Activated CD4-positive, alpha-beta memory T cell treated with anti-CD3 and anti-CD28 coated beads, Interleukin-2, amount 10 ng/mL, durations not matched to agents 7 days and 5 days (primary cell): Measurements from ENCODE around the gene SLC8A1. TPM values are rescaled to one million over a fixed set of nuclear protein-coding genes. Genes with fewer than 3 reads are reported as not detected.

Source experiments
- CTCF ChIA-PET: fragments of 350-600 bp; sonication (Branson Sonifier 250); formaldehyde crosslinking; loops from one replicate; lab custom pipeline; 2021; ENCODE audit warnings: antibody characterized with exemption, inconsistent platforms; lab: Charles Lee
- POLR2A ChIA-PET: fragments of 350-600 bp; sonication (Branson Sonifier 250); formaldehyde crosslinking; loops from one replicate; lab custom pipeline; 2021; ENCODE audit warnings: antibody characterized with exemption; lab: Charles Lee
- DNase-seq: peaks from one replicate; pipeline ENCODE4 v3.0.0-alpha.2; 2020
- H3K27ac Mint-ChIP-seq: one replicate; pipeline ENCODE4 v1.8.0; 2021; ENCODE audit warnings: mild to moderate bottlenecking, mixed read lengths
- H3K27me3 Mint-ChIP-seq: one replicate; pipeline ENCODE4 v1.8.0; 2021; ENCODE audit warnings: mixed read lengths
- H3K36me3 Mint-ChIP-seq: one replicate; pipeline ENCODE4 v1.8.0; 2021; ENCODE audit warnings: low read depth, mixed read lengths
- H3K4me1 Mint-ChIP-seq: one replicate; pipeline ENCODE4 v1.8.0; 2021; ENCODE audit warnings: mixed read lengths
- H3K4me3 Mint-ChIP-seq: one replicate; pipeline ENCODE4 v1.8.0; 2021; ENCODE audit warnings: mild to moderate bottlenecking, mixed read lengths
- H3K9me3 Mint-ChIP-seq: one replicate; pipeline ENCODE4 v1.8.0; 2021; ENCODE audit warnings: mixed read lengths
- total RNA-seq, 2 experiments: library from RNA; stranded (reverse); gene quantifications; one replicate each; pipeline ENCODE4 v1.2.3, GENCODE V29; 2021

The SLC8A1 gene
- total RNA-seq, 2 experiments from 2014 or later, result 0.25 to 0.45 TPM

DNA sequence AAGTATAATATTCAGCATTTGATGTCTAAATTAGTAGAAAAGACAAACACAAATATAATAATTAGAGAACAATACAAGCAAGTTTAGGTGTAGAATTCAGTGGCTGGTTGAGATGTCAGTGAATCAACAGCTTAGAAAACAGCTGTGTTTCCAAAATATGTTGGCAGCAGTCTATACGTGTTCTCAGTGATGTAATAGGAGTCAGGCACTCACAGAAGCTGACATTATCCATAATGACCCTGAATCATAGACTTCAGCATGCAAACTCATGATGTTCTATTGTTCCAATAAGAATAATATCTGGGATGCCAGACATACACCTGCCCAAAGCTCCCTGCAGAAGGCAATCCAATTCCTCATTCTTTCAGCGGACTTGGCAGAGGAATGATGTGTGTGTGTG, 164.7 kb downstream of the SLC8A1 start:
- Mint-ChIP-seq H3K4me3 (no peak overlapping the region), H3K36me3 (no peaks in the 10 kb centered on the region), H3K4me1 (no peaks in the 10 kb centered on the region), H3K9me3 (no peaks in the 10 kb centered on the region), H3K27ac (no peak overlapping the region), H3K27me3 (no peaks in the 10 kb centered on the region)
- CTCF ChIA-PET, result no interaction called here
- DNase-seq, result no peak
- POLR2A ChIA-PET, result no interaction called here

GRCh38 chr2:40286721-40287120, 165.2 kb downstream of the SLC8A1 start:
- Mint-ChIP-seq H3K36me3 (no peaks in the 10 kb centered on the region), H3K27me3 (no peaks in the 10 kb centered on the region), H3K27ac (no peak overlapping the region), H3K4me1 (no peaks in the 10 kb centered on the region), H3K4me3 (no peak overlapping the region), H3K9me3 (no peaks in the 10 kb centered on the region)
- ChIA-PET CTCF (no interaction called here), POLR2A (no interaction called here)
- DNase-seq, result no peak

GRCh38 chr2:40285391-40285790, 166.5 kb downstream of the SLC8A1 start:
- ChIA-PET POLR2A (no interaction called here), CTCF (no interaction called here)
- Mint-ChIP-seq H3K27ac (no peak overlapping the region), H3K9me3 (no peaks in the 10 kb centered on the region), H3K36me3 (no peaks in the 10 kb centered on the region), H3K27me3 (no peaks in the 10 kb centered on the region), H3K4me1 (no peaks in the 10 kb centered on the region), H3K4me3 (no peak overlapping the region)
- DNase-seq, result no peak

GRCh38 chr2:40284797-40285196, 167.1 kb downstream of the SLC8A1 start:
- CTCF ChIA-PET, result no interaction called here
- H3K36me3 Mint-ChIP-seq, result no peaks in the 10 kb centered on the region
- POLR2A ChIA-PET, result no interaction called here
- no peak for DNase-seq
- no peak overlapping the region for H3K27ac Mint-ChIP-seq
- no peak overlapping the region for H3K4me3 Mint-ChIP-seq
- H3K4me1 Mint-ChIP-seq, result no peaks in the 10 kb centered on the region
- H3K27me3 Mint-ChIP-seq, result no peaks in the 10 kb centered on the region
- H3K9me3 Mint-ChIP-seq, result no peaks in the 10 kb centered on the region

DNA sequence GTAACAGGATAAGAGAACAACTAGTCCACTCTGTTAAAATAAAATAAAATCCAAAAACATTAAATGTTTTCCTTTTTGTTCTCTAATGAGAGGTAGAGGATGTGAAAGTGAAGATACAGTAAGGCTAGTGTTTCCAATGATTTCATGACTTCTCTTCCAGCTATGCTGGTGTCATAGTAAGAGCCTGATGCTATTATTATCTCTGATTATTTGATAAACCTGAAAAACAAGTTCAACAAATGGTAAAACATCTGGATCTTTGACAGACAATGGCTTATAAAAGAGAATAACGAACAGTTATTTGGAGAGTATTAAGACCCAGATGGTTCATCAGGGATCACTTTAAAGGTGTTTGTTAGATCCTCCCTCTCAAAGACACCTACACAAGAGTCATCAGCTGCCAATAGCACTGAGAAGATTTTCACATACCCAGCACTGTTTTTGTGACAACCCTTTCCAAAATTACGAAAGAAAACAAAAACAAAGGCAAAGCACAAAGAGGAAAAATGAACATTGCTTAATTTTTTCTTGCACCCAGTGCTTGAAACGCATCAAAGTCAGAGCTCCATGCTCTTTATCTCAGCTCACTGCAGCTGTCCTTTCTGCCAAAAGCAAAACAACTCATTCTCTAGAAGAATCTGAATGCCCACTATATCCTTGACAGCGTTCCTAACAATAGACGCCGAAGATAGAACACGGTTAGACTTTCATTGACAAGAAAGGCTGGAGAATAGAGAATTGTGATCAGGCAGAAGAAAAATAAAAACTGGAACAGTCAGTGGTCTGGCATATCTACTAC, 168.6 kb downstream of the SLC8A1 start:
- ChIA-PET POLR2A (no interaction called here), CTCF (no interaction called here)
- H3K27ac Mint-ChIP-seq, result no peak overlapping the region
- no peaks in the 10 kb centered on the region for H3K9me3 Mint-ChIP-seq
- no peaks in the 10 kb centered on the region for H3K36me3 Mint-ChIP-seq
- H3K4me1 Mint-ChIP-seq, result no peaks in the 10 kb centered on the region
- no peaks in the 10 kb centered on the region for H3K27me3 Mint-ChIP-seq
- no peak overlapping the region for H3K4me3 Mint-ChIP-seq
- no peak for DNase-seq

- no peaks in the 10 kb centered on the region for H3K27me3 Mint-ChIP-seq
- DNase-seq, result no peak
- no peak overlapping the region for H3K4me3 Mint-ChIP-seq
- no peaks in the 10 kb centered on the region for H3K4me1 Mint-ChIP-seq
- POLR2A ChIA-PET, result no interaction called here
- CTCF ChIA-PET, result no interaction called here
- H3K36me3 Mint-ChIP-seq, result no peaks in the 10 kb centered on the region
- no peak overlapping the region for H3K27ac Mint-ChIP-seq
- no peaks in the 10 kb centered on the region for H3K9me3 Mint-ChIP-seq
These were observed 169.5 kb downstream of the SLC8A1 start for GRCh38 chr2:40282428-40282827.

DNA sequence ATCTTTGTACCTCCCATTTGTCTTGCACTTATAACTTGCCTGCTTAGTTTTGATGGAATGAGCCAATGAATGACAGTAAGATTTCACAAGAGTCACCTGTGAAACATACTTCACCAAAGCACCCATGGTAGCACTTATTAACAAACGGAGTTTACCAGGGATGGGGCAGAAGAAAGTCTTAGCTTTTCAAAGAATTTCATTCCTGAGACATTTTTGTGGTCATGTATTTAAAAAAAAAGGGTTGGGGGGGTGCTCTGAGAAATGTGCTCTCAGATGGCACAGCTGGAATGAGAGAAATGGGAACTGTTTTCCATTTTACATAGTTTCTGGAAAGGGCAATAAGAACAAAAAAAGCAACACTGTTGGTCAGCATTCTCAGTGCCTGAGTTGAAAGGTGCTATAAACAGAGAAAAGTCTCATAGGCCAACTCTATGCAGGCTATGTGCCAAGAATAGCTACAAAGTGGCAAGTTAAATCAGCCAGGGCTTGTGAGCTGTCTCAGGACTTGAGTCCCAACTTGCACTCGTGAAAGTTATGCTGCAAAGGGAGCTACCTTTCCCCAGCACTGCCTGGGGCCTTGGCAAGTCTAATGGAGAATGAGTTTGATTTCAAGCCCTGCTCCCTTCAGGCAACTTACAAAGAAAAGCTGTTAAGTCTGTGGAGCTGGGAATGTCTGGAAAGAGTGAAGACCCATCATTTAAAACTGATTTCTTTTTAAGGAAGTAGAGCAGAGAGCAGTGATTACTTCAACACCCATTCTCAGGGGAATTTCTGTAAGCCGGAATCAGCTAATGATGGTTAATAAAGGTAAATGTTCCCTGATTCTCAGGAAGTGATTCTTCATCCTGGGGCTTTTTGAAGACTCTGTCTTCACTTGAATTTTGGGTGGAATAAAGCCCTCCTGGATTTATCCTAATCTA, 170.6 kb downstream of the SLC8A1 start:
- no peaks in the 10 kb centered on the region for H3K27me3 Mint-ChIP-seq
- no peak for DNase-seq
- H3K9me3 Mint-ChIP-seq, result no peaks in the 10 kb centered on the region
- no peaks in the 10 kb centered on the region for H3K4me1 Mint-ChIP-seq
- H3K27ac Mint-ChIP-seq, result no peak overlapping the region
- H3K4me3 Mint-ChIP-seq, result no peak overlapping the region
- CTCF ChIA-PET, result no interaction called here
- H3K36me3 Mint-ChIP-seq, result no peaks in the 10 kb centered on the region
- POLR2A ChIA-PET, result no interaction called here

GRCh38 chr2:40279482-40279881, 172.4 kb downstream of the SLC8A1 start:
- Mint-ChIP-seq H3K27me3 (no peaks in the 10 kb centered on the region), H3K4me3 (no peak overlapping the region), H3K9me3 (no peaks in the 10 kb centered on the region), H3K4me1 (no peaks in the 10 kb centered on the region), H3K36me3 (no peaks in the 10 kb centered on the region), H3K27ac (no peak overlapping the region)
- POLR2A ChIA-PET, result no interaction called here
- CTCF ChIA-PET, result no interaction called here
- no peak for DNase-seq

GRCh38 chr2:40279001-40279400, 172.9 kb downstream of the SLC8A1 start:
- H3K27ac Mint-ChIP-seq, result no peak overlapping the region
- POLR2A ChIA-PET, result no interaction called here
- H3K4me3 Mint-ChIP-seq, result no peak overlapping the region
- H3K9me3 Mint-ChIP-seq, result no peaks in the 10 kb centered on the region
- no peaks in the 10 kb centered on the region for H3K27me3 Mint-ChIP-seq
- H3K36me3 Mint-ChIP-seq, result no peaks in the 10 kb centered on the region
- DNase-seq, result no peak
- CTCF ChIA-PET, result no interaction called here
- H3K4me1 Mint-ChIP-seq, result no peaks in the 10 kb centered on the region

GRCh38 chr2:40276076-40276475, 175.8 kb downstream of the SLC8A1 start:
- ChIA-PET POLR2A (no interaction called here), CTCF (no interaction called here)
- H3K9me3 Mint-ChIP-seq, result no peaks in the 10 kb centered on the region
- no peak for DNase-seq
- H3K27me3 Mint-ChIP-seq, result no peaks in the 10 kb centered on the region
- H3K27ac Mint-ChIP-seq, result no peak overlapping the region
- no peak overlapping the region for H3K4me3 Mint-ChIP-seq
- H3K4me1 Mint-ChIP-seq, result no peaks in the 10 kb centered on the region
- no peaks in the 10 kb centered on the region for H3K36me3 Mint-ChIP-seq

DNA sequence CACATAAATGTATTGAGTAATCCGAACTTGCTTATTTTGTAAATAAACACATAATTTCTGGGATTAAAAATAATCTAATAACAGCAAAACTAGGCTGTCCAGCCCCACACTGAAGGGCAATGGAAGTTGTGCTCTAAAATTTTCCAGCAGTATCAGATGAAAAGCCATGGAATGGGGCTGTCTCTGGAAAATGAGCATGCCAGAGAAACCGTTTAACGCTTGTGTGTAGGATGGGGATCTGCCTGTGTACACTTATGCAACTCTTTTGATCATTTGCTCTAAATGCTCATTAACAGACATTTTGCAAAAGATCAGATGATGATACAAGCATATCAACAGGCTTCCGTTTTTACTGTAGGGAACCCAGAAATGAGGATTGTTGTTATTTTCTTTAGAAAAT, 177.6 kb downstream of the SLC8A1 start:
- POLR2A ChIA-PET, result no interaction called here
- Mint-ChIP-seq H3K36me3 (no peaks in the 10 kb centered on the region), H3K4me1 (no peaks in the 10 kb centered on the region), H3K9me3 (no peaks in the 10 kb centered on the region), H3K27me3 (no peaks in the 10 kb centered on the region), H3K27ac (no peak overlapping the region), H3K4me3 (no peak overlapping the region)
- DNase-seq, result no peak
- CTCF ChIA-PET, result no interaction called here

DNA sequence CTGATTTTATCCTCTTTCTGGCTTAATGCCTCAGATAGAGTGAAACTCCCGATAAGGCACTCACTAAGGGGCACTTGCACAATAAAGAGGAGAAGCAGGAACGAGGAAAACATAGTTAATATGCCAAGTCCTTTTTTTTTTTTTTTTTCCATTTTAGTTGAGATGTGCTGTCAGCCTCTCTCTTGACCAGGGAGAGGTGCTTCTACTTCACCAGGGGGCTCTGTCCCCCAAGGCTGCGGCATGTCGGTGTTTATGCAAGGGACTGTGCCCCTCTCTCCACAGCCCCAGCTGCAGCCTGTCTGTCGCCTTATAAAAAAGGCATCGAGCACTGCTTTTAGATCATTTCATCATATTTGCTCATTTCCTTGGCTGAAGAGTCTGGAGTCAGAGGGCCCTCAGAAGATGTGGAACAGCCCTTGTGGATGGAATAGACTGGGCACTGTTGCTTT, 178.1 kb downstream of the SLC8A1 start:
- Mint-ChIP-seq H3K36me3 (no peaks in the 10 kb centered on the region), H3K4me3 (no peak overlapping the region), H3K27me3 (no peaks in the 10 kb centered on the region), H3K9me3 (no peaks in the 10 kb centered on the region), H3K27ac (no peak overlapping the region), H3K4me1 (no peaks in the 10 kb centered on the region)
- DNase-seq, result no peak
- ChIA-PET POLR2A (no interaction called here), CTCF (no interaction called here)

DNA sequence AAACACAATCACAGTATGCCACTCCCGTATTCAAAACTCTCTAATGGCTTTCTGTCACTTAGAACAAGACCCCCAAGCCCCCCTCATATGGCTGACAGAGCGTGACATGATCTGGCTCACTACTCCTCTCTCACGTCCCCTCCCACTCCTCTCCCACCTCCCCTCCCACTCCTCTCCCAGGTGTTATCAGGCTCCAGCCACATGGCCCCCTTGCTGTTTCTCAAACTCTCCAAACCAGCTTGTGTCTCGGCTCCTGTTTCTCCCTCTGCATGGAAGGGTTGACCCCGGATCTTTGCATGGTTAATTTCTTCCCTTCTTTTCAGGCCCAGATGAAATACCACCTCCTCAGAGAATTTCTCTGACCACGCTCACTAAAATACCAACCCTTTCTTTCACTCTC, 180.8 kb downstream of the SLC8A1 start:
- Mint-ChIP-seq H3K27ac (no peak overlapping the region), H3K4me1 (no peaks in the 10 kb centered on the region), H3K27me3 (no peaks in the 10 kb centered on the region), H3K36me3 (no peaks in the 10 kb centered on the region), H3K4me3 (no peak overlapping the region), H3K9me3 (no peaks in the 10 kb centered on the region)
- ChIA-PET CTCF (no interaction called here), POLR2A (no interaction called here)
- no peak for DNase-seq
